ENCODE results near the gene EDA.

Gene EDA

GRCh38 chrX:69761633-69762032 lies 145.7 kb downstream of the EDA start:
- no peak for DNase-seq (ENCODE audit: extremely low spot score)
- CTCF ChIA-PET = no interaction called here
- no peak for TF ChIP-seq CTCF (IDR thresholded peaks at IDR 0.05; ENCODE audit: control extremely low read depth, extremely low read depth, low read depth, missing control alignments)
- POLR2A ChIA-PET = no interaction called here

- DNase-seq (ENCODE audit: extremely low spot score) = no peak
- ChIA-PET CTCF (no interaction called here), POLR2A (no interaction called here)
- no peak for TF ChIP-seq CTCF (IDR thresholded peaks at IDR 0.05; ENCODE audit: control extremely low read depth, extremely low read depth, low read depth, missing control alignments)
Measured at GRCh38 chrX:69762340-69762739, 146.4 kb downstream of the EDA start.

GRCh38 chrX:69793260-69793935 lies 177.5 kb downstream of the EDA start:
- CTCF ChIA-PET = no interaction called here

GRCh38 chrX:69795702-69796101 lies 179.8 kb downstream of the EDA start:
- TF ChIP-seq CTCF (IDR thresholded peaks at IDR 0.05; ENCODE audit: control extremely low read depth, extremely low read depth, low read depth, missing control alignments) = no peak
- CTCF ChIA-PET = no interaction called here
- POLR2A ChIA-PET = no interaction called here
- no peak for DNase-seq (ENCODE audit: extremely low spot score)

More at GRCh38 chrX:69793260-69793935, 177.5 kb downstream of the EDA start:
- TF ChIP-seq CTCF (IDR thresholded peaks at IDR 0.05; ENCODE audit: control extremely low read depth, extremely low read depth, low read depth, missing control alignments) = no peak
- POLR2A ChIA-PET = no interaction called here
- DNase-seq (ENCODE audit: extremely low spot score) = no peak

- TF ChIP-seq CTCF (IDR thresholded peaks at IDR 0.05; ENCODE audit: control extremely low read depth, extremely low read depth, low read depth, missing control alignments) = no peak
- DNase-seq (ENCODE audit: extremely low spot score) = no peak
- POLR2A ChIA-PET = no interaction called here
- CTCF ChIA-PET = no interaction called here
Measured at GRCh38 chrX:69807400-69807799, 191.5 kb downstream of the EDA start.

GRCh38 chrX:69808375-69808774 lies 192.5 kb downstream of the EDA start:
- no peak for TF ChIP-seq CTCF (IDR thresholded peaks at IDR 0.05; ENCODE audit: control extremely low read depth, extremely low read depth, low read depth, missing control alignments)
- DNase-seq (ENCODE audit: extremely low spot score) = no peak
- CTCF ChIA-PET = no interaction called here
- POLR2A ChIA-PET = no interaction called here

- no peak for DNase-seq (ENCODE audit: extremely low spot score)
- ChIA-PET CTCF (no interaction called here), POLR2A (no interaction called here)
- TF ChIP-seq CTCF (IDR thresholded peaks at IDR 0.05; ENCODE audit: control extremely low read depth, extremely low read depth, low read depth, missing control alignments) = no peak
Measured at GRCh38 chrX:69813677-69814076, 197.8 kb downstream of the EDA start.

Data from GM10248 (cell line).